Measurements from ENCODE around the gene MMAB.

MMAB gene

DNA sequence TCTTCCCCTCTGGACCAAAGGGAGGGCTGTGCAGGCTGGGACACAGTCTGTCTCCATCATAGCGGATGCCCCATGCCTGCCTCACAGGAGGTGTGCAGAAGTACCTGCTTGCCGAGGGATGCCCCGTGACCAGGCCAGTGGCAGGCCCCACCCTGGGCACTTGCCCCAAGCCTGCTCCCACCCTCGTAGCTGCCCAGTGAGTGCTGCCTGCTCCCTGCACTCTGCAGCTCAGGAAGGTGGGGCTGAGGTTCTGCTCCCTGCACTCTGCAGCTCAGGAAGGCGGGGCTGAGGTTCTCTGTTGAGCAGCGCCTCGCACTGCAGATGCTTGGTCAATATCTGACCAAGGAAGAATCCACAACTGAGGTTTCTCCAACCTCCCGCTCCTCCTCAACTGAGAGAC is 6.9 kb downstream of the MMAB start:
- FAIRE-seq, result no peak
- TF ChIP-seq PAX5 (IDR thresholded peaks at IDR 0.05; ENCODE audit: insufficient read depth, low read length, severe bottlenecking), result no peak
- no peak for TF ChIP-seq POU2F2 (IDR thresholded peaks at IDR 0.05; ENCODE audit: low read depth, low read length)
- TF ChIP-seq TAF1 (IDR thresholded peaks at IDR 0.05; ENCODE audit: low read depth, low read length), result no peak
- DNase-seq (ENCODE audit: insufficient read length, low spot score), result no peak

DNA sequence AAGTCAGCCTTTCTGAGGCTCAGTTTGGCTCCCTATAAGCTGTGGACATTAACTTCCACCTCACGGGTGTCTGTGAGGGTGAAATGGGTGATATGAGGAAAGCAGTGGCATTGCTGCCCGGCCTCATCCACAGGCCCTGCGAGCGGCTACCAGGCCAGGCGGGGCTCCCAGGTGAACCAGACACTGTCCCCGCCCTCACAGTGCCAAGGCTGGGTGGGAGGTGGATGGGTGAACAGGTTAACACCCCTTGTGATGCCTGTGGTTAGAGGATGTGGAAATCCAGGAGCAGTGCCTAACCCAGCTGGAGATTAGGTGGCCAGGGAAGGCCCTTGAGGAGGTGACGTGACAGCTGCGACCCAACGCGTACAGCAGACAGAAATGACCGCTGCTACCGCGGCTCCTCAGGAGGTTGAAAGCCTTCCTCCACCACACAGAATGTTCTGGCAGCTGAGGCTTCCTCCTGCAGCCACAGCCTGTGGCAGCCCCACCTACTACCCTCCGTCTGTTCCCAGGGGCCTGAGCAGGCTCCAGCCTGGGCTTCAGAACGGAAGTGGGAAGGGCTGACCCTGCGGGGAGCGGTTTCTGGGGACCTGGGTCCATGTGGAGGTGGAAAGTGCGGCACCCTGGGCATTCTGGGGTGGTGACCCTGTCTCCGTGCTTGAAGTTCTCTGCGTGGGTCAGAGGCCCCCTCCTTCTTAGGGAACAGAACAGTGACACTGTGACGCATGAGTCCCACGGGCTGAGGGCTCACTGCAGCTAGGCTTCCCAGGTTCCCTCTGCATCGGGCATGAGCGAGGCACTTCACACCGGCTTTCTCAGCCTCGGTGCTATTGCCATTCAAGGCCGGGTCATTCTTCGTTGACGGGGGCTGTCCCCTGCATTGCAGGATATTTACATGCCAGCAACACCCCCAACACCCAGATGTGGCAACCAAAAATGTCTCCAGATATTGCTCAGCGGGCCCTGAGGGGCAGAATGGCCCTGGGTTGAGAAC is 9.7 kb downstream of the MMAB start:
- FAIRE-seq (no peak), DNase-seq (ENCODE audit: insufficient read length, low spot score) (no peak)
- TF ChIP-seq POLR2AphosphoS5 (IDR thresholded peaks at IDR 0.05; ENCODE audit: low read depth, low read length), result no peak
- TF ChIP-seq SPI1 (IDR thresholded peaks at IDR 0.05; ENCODE audit: low read depth, low read length), result no peak
- no peak for TF ChIP-seq POU2F2 (IDR thresholded peaks at IDR 0.05; ENCODE audit: low read depth, low read length)
- no peak for TF ChIP-seq TAF1 (IDR thresholded peaks at IDR 0.05; ENCODE audit: low read depth, low read length)
- no peak for TF ChIP-seq PAX5 (IDR thresholded peaks at IDR 0.05; ENCODE audit: insufficient read depth, low read length, severe bottlenecking)
- TF ChIP-seq POLR2A (IDR thresholded peaks at IDR 0.05; ENCODE audit: low read depth, low read length), result no peak

DNA sequence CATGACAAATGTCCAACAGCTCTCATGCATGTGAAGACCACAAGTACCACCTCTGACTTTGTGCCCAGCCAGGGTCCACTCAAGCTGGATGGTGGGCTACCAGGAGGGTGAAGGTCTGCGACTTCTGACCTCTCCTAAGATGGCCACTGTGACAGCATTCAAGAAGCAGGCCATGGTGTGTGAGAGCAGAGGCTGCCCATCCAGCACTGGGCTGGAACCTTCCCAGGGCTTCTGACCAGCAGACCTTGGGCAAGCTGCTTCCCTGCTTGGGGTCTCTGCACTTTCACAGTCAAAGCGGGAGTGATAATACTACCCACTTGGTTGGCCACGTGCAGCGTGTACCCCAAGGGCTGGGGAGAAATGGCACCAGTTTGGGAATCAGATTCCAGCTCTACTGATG is 10.4 kb downstream of the MMAB start:
- no peak for TF ChIP-seq POU2F2 (IDR thresholded peaks at IDR 0.05; ENCODE audit: low read depth, low read length)
- no peak for TF ChIP-seq POLR2AphosphoS5 (IDR thresholded peaks at IDR 0.05; ENCODE audit: low read depth, low read length)
- no peak for TF ChIP-seq TAF1 (IDR thresholded peaks at IDR 0.05; ENCODE audit: low read depth, low read length)
- no peak for TF ChIP-seq PAX5 (IDR thresholded peaks at IDR 0.05; ENCODE audit: insufficient read depth, low read length, severe bottlenecking)
- TF ChIP-seq SPI1 (IDR thresholded peaks at IDR 0.05; ENCODE audit: low read depth, low read length), result no peak
- TF ChIP-seq POLR2A (IDR thresholded peaks at IDR 0.05; ENCODE audit: low read depth, low read length), result no peak
- DNase-seq (ENCODE audit: insufficient read length, low spot score) (no peak), FAIRE-seq (no peak)

DNA sequence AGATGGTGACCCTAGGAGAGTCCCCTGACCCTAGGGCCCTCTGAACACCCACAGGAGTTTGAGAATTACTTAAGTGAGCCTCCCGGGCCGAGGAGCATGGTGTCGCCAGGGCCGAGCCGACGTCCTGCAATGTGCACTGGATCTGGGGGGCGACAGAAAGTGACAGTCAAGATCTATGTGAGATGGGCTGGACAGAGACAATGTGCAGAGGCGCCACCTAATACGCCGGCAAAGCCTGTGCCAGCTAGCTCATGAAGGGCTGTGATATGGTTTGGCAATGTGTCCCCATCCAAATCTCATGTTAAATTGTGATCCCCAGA is 11.6 kb downstream of the MMAB start:
- FAIRE-seq, result no peak
- DNase-seq (ENCODE audit: insufficient read length, low spot score), result no peak
- TF ChIP-seq PAX5 (IDR thresholded peaks at IDR 0.05; ENCODE audit: insufficient read depth, low read length, severe bottlenecking), result no peak
- no peak for TF ChIP-seq TAF1 (IDR thresholded peaks at IDR 0.05; ENCODE audit: low read depth, low read length)
- TF ChIP-seq POLR2A (IDR thresholded peaks at IDR 0.05; ENCODE audit: low read depth, low read length), result no peak
- TF ChIP-seq POU2F2 (IDR thresholded peaks at IDR 0.05; ENCODE audit: low read depth, low read length), result no peak
- no peak for TF ChIP-seq SPI1 (IDR thresholded peaks at IDR 0.05; ENCODE audit: low read depth, low read length)
- no peak for TF ChIP-seq POLR2AphosphoS5 (IDR thresholded peaks at IDR 0.05; ENCODE audit: low read depth, low read length)

DNA sequence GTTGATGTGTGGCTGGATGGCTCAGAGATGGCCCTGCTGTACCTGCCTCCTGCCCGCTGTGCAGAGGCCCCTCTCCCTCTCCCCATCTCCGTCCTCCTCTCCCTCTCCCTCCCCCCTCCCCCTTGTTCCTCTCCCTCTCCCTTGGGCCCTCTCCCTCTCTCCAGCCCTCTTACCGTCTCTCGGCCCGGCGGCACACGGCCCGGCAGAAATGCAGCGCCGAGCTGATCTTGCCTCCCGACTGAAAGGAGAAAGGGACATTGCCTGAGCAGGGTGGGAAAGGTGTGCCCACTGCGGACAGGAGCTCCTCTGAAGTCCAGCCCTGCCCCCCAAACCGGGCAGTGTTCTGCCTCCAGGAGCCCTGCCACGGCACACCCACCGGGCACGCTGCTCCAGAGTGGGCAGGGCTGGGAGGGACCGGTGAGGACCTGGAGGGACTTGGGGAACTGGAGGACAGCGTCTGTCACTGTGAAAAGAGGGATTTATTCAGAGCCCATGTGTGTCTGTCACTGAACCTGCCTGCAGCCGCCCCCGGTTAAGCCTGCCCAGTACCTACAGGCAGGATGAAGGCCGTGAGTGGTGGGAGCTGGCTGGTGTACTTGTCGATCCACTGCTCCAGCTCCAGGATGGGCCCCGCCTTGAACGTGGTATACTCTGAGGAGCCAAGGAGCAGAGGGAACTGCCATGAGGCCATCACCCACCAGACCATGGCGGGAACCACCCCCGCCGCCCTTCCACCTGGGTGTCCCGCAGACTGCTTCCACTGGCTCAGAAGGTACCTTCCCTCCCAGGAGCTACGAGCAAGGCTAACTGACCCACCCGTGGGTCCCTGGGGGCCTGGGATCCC is 12.2 kb downstream of the MMAB start:
- TF ChIP-seq SPI1 (IDR thresholded peaks at IDR 0.05; ENCODE audit: low read depth, low read length) (no peak), POLR2AphosphoS5 (IDR thresholded peaks at IDR 0.05; ENCODE audit: low read depth, low read length) (no peak), TAF1 (IDR thresholded peaks at IDR 0.05; ENCODE audit: low read depth, low read length) (no peak), PAX5 (IDR thresholded peaks at IDR 0.05; ENCODE audit: insufficient read depth, low read length, severe bottlenecking) (no peak), POLR2A (IDR thresholded peaks at IDR 0.05; ENCODE audit: low read depth, low read length) (no peak), POU2F2 (IDR thresholded peaks at IDR 0.05; ENCODE audit: low read depth, low read length) (no peak)
- DNase-seq (ENCODE audit: insufficient read length, low spot score) (no peak), FAIRE-seq (no peak)

DNA sequence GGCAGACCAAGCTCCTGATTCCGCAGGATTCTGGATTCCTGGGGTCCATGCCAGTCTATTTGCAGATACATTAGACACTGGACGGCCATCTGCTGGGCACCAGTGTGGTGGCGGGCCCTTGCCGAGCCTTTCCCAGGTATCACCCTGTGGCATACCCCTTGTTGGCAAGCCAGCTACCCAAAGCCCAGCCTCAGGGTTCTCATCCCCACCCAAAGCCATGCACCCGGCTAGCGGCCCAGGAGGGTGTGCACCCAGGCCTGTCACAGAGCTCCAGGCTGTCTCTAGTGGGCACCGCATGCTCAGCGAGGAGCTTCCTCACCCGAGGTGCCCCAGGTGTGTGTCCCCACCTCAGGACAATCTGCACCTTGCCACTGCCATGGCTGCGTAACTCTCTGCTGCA is 13.7 kb downstream of the MMAB start:
- TF ChIP-seq POU2F2 (IDR thresholded peaks at IDR 0.05; ENCODE audit: low read depth, low read length), result no peak
- no peak for TF ChIP-seq PAX5 (IDR thresholded peaks at IDR 0.05; ENCODE audit: insufficient read depth, low read length, severe bottlenecking)
- TF ChIP-seq POLR2AphosphoS5 (IDR thresholded peaks at IDR 0.05; ENCODE audit: low read depth, low read length), result no peak
- TF ChIP-seq TAF1 (IDR thresholded peaks at IDR 0.05; ENCODE audit: low read depth, low read length), result no peak
- no peak for TF ChIP-seq POLR2A (IDR thresholded peaks at IDR 0.05; ENCODE audit: low read depth, low read length)
- no peak for TF ChIP-seq SPI1 (IDR thresholded peaks at IDR 0.05; ENCODE audit: low read depth, low read length)
- FAIRE-seq (no peak), DNase-seq (ENCODE audit: insufficient read length, low spot score) (no peak)

DNA sequence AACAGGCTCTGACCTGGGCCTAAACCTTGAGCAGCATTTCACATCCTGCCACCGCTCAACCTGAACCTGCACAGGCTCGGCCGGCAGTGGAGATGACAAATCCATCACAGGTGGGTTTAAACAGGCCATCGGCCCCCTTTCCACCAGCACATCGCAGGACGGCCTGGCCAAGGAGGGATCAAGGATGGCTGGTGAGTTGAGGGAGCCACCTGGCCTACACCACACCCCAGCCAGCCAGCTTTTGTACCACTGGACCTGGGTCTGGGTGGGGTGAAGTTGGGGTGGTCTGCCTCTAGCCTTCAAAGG is 14.2 kb downstream of the MMAB start:
- DNase-seq (ENCODE audit: insufficient read length, low spot score), result no peak

DNA sequence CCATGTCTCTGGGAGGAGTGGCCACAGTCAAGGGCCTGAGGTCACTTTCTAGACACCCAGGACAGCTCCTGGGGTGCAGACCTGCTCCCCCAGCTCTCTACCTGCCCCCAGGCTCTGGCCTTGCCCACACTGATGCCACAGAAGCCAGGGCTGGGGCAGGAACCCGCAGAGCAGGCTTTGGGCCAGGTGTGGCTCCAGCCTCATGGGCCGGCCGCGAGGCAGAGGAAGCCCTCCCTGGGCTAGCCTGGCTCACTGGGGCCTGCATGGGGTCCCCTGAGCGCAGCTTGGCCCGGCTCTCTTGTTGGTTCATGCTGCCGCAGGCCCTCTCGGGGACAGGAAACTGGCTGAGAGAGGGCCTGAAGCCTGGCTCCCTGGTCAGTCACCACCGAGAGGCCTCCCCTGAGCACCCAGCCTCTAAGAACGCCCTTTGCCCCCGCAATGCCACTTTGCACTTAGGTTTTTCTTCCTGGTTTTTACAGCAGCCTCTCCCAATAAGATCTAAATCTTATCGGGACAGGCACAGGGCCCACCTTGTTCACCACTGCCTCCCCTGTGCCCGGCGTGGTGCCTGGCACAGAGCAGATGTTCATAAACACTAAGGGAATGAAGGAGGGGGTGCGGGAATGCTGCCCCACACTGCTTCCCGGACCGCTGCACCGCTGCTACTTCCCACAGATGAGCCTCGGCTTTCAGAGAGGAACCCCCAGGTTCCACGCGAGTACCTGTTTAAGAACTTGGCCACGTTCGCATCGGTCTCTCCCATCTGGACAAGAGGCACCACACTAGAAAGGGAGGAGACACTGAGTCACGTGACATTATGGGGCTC is 14.7 kb downstream of the MMAB start:
- DNase-seq (ENCODE audit: insufficient read length, low spot score), result no peak
- no peak for TF ChIP-seq TAF1 (IDR thresholded peaks at IDR 0.05; ENCODE audit: low read depth, low read length)
- TF ChIP-seq POU2F2 (IDR thresholded peaks at IDR 0.05; ENCODE audit: low read depth, low read length), result no peak
- no peak for TF ChIP-seq POLR2A (IDR thresholded peaks at IDR 0.05; ENCODE audit: low read depth, low read length)
- TF ChIP-seq PAX5 (IDR thresholded peaks at IDR 0.05; ENCODE audit: insufficient read depth, low read length, severe bottlenecking), result no peak
- TF ChIP-seq SPI1 (IDR thresholded peaks at IDR 0.05; ENCODE audit: low read depth, low read length), result no peak
- TF ChIP-seq POLR2AphosphoS5 (IDR thresholded peaks at IDR 0.05; ENCODE audit: low read depth, low read length), result no peak
- no peak for FAIRE-seq

More for the DNA sequence above, 14.2 kb downstream of the MMAB start:
- no peak for FAIRE-seq
- TF ChIP-seq POU2F2 (IDR thresholded peaks at IDR 0.05; ENCODE audit: low read depth, low read length), result no peak
- no peak for TF ChIP-seq POLR2AphosphoS5 (IDR thresholded peaks at IDR 0.05; ENCODE audit: low read depth, low read length)
- TF ChIP-seq SPI1 (IDR thresholded peaks at IDR 0.05; ENCODE audit: low read depth, low read length), result no peak
- no peak for TF ChIP-seq TAF1 (IDR thresholded peaks at IDR 0.05; ENCODE audit: low read depth, low read length)
- TF ChIP-seq PAX5 (IDR thresholded peaks at IDR 0.05; ENCODE audit: insufficient read depth, low read length, severe bottlenecking), result no peak

DNA sequence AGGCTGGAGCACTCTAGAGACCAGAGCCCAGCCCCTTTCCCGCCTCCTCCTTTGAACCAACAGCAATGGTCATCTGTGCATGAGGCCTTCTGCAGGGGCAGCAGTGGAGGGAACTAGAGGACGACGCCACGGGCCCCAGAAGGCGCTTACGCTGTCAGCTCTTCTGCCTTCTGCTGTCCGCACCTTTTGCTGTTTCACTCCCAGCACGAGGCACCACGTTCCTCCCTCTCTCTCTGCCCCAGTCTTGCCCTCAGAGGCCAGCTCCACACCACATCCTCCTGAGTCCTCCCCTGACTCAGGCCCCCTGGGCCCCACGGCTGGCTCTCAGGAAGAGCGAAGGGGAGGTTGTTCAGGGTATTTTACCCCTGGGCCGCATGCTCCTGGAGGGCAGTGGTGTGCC is 15.5 kb downstream of the MMAB start:
- no peak for FAIRE-seq
- DNase-seq (ENCODE audit: insufficient read length, low spot score), result no peak
- TF ChIP-seq SPI1 (IDR thresholded peaks at IDR 0.05; ENCODE audit: low read depth, low read length), result no peak
- no peak for TF ChIP-seq TAF1 (IDR thresholded peaks at IDR 0.05; ENCODE audit: low read depth, low read length)
- TF ChIP-seq POLR2A (IDR thresholded peaks at IDR 0.05; ENCODE audit: low read depth, low read length), result no peak
- TF ChIP-seq POLR2AphosphoS5 (IDR thresholded peaks at IDR 0.05; ENCODE audit: low read depth, low read length), result no peak
- TF ChIP-seq POU2F2 (IDR thresholded peaks at IDR 0.05; ENCODE audit: low read depth, low read length), result no peak
- no peak for TF ChIP-seq PAX5 (IDR thresholded peaks at IDR 0.05; ENCODE audit: insufficient read depth, low read length, severe bottlenecking)

Measured in GM12891 (cell line).